HG03064 (cell line): Measurements from ENCODE around the gene QKI.
"Not testable (repeated sequence)": the region's sequence is repeated elsewhere in the genome, so short reads cannot be mapped to it uniquely, and the experiment has no call there.

ENCODE experiments used
- ATAC-seq: cut with Tn5 transposase; IDR thresholded peaks from one replicate; pipeline ENCODE4 v1.9.1; 2021; ENCODE audit warnings: low read depth; ENCODE audit not compliant: unreplicated experiment

The QKI gene

GRCh38 chr6:163438298-163438939, 23.9 kb downstream of the QKI start:
- no peak for ATAC-seq

GRCh38 chr6:163438940-163439335, 24.4 kb downstream of the QKI start:
- ATAC-seq, result no peak

GRCh38 chr6:163439390-163439789, 24.9 kb downstream of the QKI start:
- ATAC-seq, result not testable (repeated sequence)

- ATAC-seq, result no peak
Measured at GRCh38 chr6:163439997-163440396, 25.5 kb downstream of the QKI start.

GRCh38 chr6:163442336-163442735, 27.8 kb downstream of the QKI start:
- ATAC-seq, result no peak

GRCh38 chr6:163444077-163444476, 29.6 kb downstream of the QKI start:
- ATAC-seq, result no peak

GRCh38 chr6:163446549-163446948, 32.0 kb downstream of the QKI start:
- no peak for ATAC-seq

- no peak for ATAC-seq
Measured at GRCh38 chr6:163449076-163449475, 34.6 kb downstream of the QKI start.

GRCh38 chr6:163454425-163454824, 39.9 kb downstream of the QKI start:
- ATAC-seq, result no peak

GRCh38 chr6:163455552-163455951, 41.0 kb downstream of the QKI start:
- no peak for ATAC-seq

- no peak for ATAC-seq
Measured at GRCh38 chr6:163457637-163458561, 43.4 kb downstream of the QKI start.

- no peak for ATAC-seq
Measured at GRCh38 chr6:163459007-163459406, 44.5 kb downstream of the QKI start.

- ATAC-seq, result no peak
Measured at GRCh38 chr6:163459536-163459935, 45.0 kb downstream of the QKI start.

- ATAC-seq, result peak; percentile 69
Measured at GRCh38 chr6:163460307-163460782, 45.8 kb downstream of the QKI start.

- ATAC-seq, result no peak
Measured at GRCh38 chr6:163461696-163462095, 47.2 kb downstream of the QKI start.

- no peak for ATAC-seq
Measured at GRCh38 chr6:163463180-163463579, 48.7 kb downstream of the QKI start.

GRCh38 chr6:163463795-163464194, 49.3 kb downstream of the QKI start:
- ATAC-seq, result no peak

- ATAC-seq, result no peak
Measured at GRCh38 chr6:163466839-163467390, 52.4 kb downstream of the QKI start.

- no peak for ATAC-seq
Measured at GRCh38 chr6:163468738-163469137, 54.2 kb downstream of the QKI start.

GRCh38 chr6:163469459-163469985, 55.0 kb downstream of the QKI start:
- no peak for ATAC-seq

GRCh38 chr6:163470611-163471010, 56.1 kb downstream of the QKI start:
- ATAC-seq, result no peak
